Liver (tissue), 9 donors: ENCODE data around the gene CDH4. TPM values are rescaled to one million over a fixed set of nuclear protein-coding genes. Genes with fewer than 3 reads are reported as not detected.

Experiments used
- DNase-seq: peaks from one replicate; pipeline ENCODE4 v3.0.0-alpha.2; 2017; ENCODE audit warnings: low spot score
- H3K27ac ChIP-seq, 2 donors: one replicate each; pipeline ENCODE4 v1.7.0; 2013; ENCODE audit warnings: inconsistent platforms in 2 of 2, low read length in 2 of 2, control low read depth in 1 of 2, low read depth in 1 of 2, mild to moderate bottlenecking in 1 of 2
- H3K27me3 ChIP-seq, 4 donors: one replicate each; pipeline versions ENCODE4 v1.6.1 to v1.7.0; 2013; ENCODE audit warnings: low read length in 3 of 4, inconsistent platforms in 1 of 4, mild to moderate bottlenecking in 1 of 4, moderate library complexity in 1 of 4; ENCODE audit not compliant: control insufficient read depth in 4 of 4, insufficient read depth in 4 of 4
- H3K36me3 ChIP-seq, 4 donors: one replicate each; pipeline versions ENCODE4 v1.6.1 to v1.7.0; 2013; ENCODE audit warnings: low read length in 3 of 4, mild to moderate bottlenecking in 3 of 4, low read depth in 1 of 4, moderate library complexity in 1 of 4; ENCODE audit not compliant: control insufficient read depth in 4 of 4, insufficient read depth in 3 of 4
- H3K4me1 ChIP-seq, 4 donors: one replicate each; pipeline versions ENCODE4 v1.6.1 to v1.7.0; 2013; ENCODE audit warnings: low read length in 3 of 4, mild to moderate bottlenecking in 3 of 4, moderate library complexity in 1 of 4; ENCODE audit not compliant: control insufficient read depth in 4 of 4, insufficient read depth in 4 of 4
- H3K4me3 ChIP-seq, 3 donors: one replicate each; pipeline versions ENCODE4 v1.6.1 to v1.7.0; 2013; ENCODE audit warnings: low read length in 3 of 3, control low read depth in 1 of 3, low read depth in 1 of 3, mild to moderate bottlenecking in 1 of 3
- H3K9ac ChIP-seq, 2 donors: one replicate each; pipeline ENCODE4 v1.7.0; 2013; ENCODE audit warnings: low read length in 2 of 2, mild to moderate bottlenecking in 2 of 2, moderate library complexity in 2 of 2, control low read depth in 1 of 2, low read depth in 1 of 2
- H3K9me3 ChIP-seq, 4 donors: one replicate each; pipeline versions ENCODE4 v1.6.1 to v1.7.0; 2013; ENCODE audit warnings: low read length in 3 of 4; ENCODE audit not compliant: control insufficient read depth in 4 of 4
- ATF3 ChIP-seq: IDR thresholded peaks from 2 replicates; pipeline ENCODE4 v1.6.1; 2016; ENCODE audit warnings: antibody characterized with exemption
- CTCF ChIP-seq: fragments of 150-350 bp; IDR thresholded peaks from 2 replicates; pipeline ENCODE4 v1.5.1; 2017; ENCODE audit warnings: improper control_type of control experiment, low read depth, low read length; ENCODE audit not compliant: missing input control
- EGR1 ChIP-seq, 2 donors: IDR thresholded peaks; 2 replicates each; pipeline ENCODE4 v1.6.1; 2016 to 2018; ENCODE audit warnings: antibody characterized with exemption in 2 of 2, low read depth in 2 of 2
- GABPA ChIP-seq, 2 donors: IDR thresholded peaks in 1 of 2; conservative IDR thresholded peaks in 1 of 2; 2 replicates each; pipeline ENCODE4 v1.6.1; 2016; ENCODE audit warnings: antibody characterized with exemption in 2 of 2, mild to moderate bottlenecking in 1 of 2, moderate library complexity in 1 of 2
- HNF4A ChIP-seq, 2 donors: conservative IDR thresholded peaks; 2 replicates each; pipeline ENCODE4 v1.6.1; 2016; ENCODE audit warnings: antibody characterized with exemption in 2 of 2, mild to moderate bottlenecking in 2 of 2
- HNF4G ChIP-seq: IDR thresholded peaks from 2 replicates; pipeline ENCODE4 v1.6.1; 2016; ENCODE audit warnings: antibody characterized with exemption
- MAX ChIP-seq: IDR thresholded peaks from 2 replicates; pipeline ENCODE4 v1.6.1; 2016; ENCODE audit warnings: antibody characterized with exemption
- NR2F2 ChIP-seq: IDR thresholded peaks from 2 replicates; pipeline ENCODE4 v1.6.1; 2016; ENCODE audit warnings: antibody characterized with exemption
- REST ChIP-seq: IDR thresholded peaks from 2 replicates; pipeline ENCODE4 v1.6.1; 2016; ENCODE audit warnings: antibody characterized with exemption, mild to moderate bottlenecking
- RXRA ChIP-seq, 2 donors: IDR thresholded peaks; 2 replicates each; pipeline ENCODE4 v1.6.1; 2017 to 2018; ENCODE audit warnings: antibody characterized with exemption in 2 of 2, mild to moderate bottlenecking in 1 of 2
- TAF1 ChIP-seq: conservative IDR thresholded peaks from 2 replicates; pipeline ENCODE4 v1.6.1; 2016; ENCODE audit warnings: antibody characterized with exemption, mild to moderate bottlenecking
- YY1 ChIP-seq: IDR thresholded peaks from 2 replicates; pipeline ENCODE4 v1.6.1; 2016; ENCODE audit warnings: antibody characterized with exemption, mild to moderate bottlenecking
- ZBTB33 ChIP-seq: IDR thresholded peaks from 2 replicates; pipeline ENCODE4 v1.6.1; 2016; ENCODE audit warnings: antibody characterized with exemption
- WGBS: extraction: QIAGEN DNeasy Blood & Tissue Kit; methylation state at CpG from one replicate; pipeline ENCODE4 v1.1.7; 2013; 5-methylcytosine and 5-hydroxymethylcytosine counted together
- polyA plus RNA-seq, 2 donors: library from polyadenylated mRNA; stranded (reverse) in 1 of 2; unstranded in 1 of 2; fragments of 200-250 nt in 1 of 2; fragments of >200 nt in 1 of 2; fragmentation: Nextera tagmentation in 1 of 2; extraction: Ambion mirVana in 1 of 2; gene quantifications; one replicate each; pipeline versions ENCODE4 v1.2.1 to v1.2.3, GENCODE V29; 2013 to 2015
- total RNA-seq, 2 donors: library from RNA; depleted of rRNA; stranded (reverse); fragments of >200 nt; gene quantifications; one replicate each; pipeline ENCODE4 v1.2.3, GENCODE V29; 2014
- donor health status: healthy.
- donor health status: healthy.
- donor health status: healthy.
- donor health status: healthy.
- donor health status: healthy.

The CDH4 gene
- total and polyA plus RNA-seq, 4 donors, result 0.03 to 0.25 (median 0.19) TPM; not detected in 1

GRCh38 chr20:61433176-61433575 is 181.1 kb downstream of the CDH4 start:
- Histone ChIP-seq H3K9me3 (no peaks in the 10 kb centered on the region), H3K36me3 (peaks cover 0 to 2% (median 0%) of the 10 kb centered on the region in 4 donors), H3K9ac (no peak overlapping the region), H3K27ac (no peak overlapping the region), H3K27me3 (peaks cover 0 to 11% (median 2%) of the 10 kb centered on the region in 4 donors), H3K4me1 (no peaks in the 10 kb centered on the region), H3K4me3 (no peak overlapping the region)
- no peak for DNase-seq
- TF ChIP-seq TAF1, result no peak
- WGBS, result 45% methylated on average over 10 of the region's 10 CpGs

GRCh38 chr20:61433816-61434215 is 181.8 kb downstream of the CDH4 start:
- no peak for TF ChIP-seq REST
- TF ChIP-seq MAX, result no peak
- no peak for TF ChIP-seq ATF3
- TF ChIP-seq EGR1 (IDR thresholded peaks at IDR 0.05; ENCODE audit: low read depth in 2 of 2), result no peak
- TF ChIP-seq YY1, result no peak
- TF ChIP-seq HNF4G, result no peak
- TF ChIP-seq GABPA (IDR thresholded peaks at IDR 0.05 in 1 of 2, conservative IDR thresholded peaks at IDR 0.05 in 1 of 2), result no peak
- TF ChIP-seq ZBTB33, result no peak
- no peak for TF ChIP-seq TAF1
- DNase-seq, result no peak
- no peak overlapping the region for H3K27ac ChIP-seq
- H3K36me3 ChIP-seq, result peaks cover 0 to 2% (median 0%) of the 10 kb centered on the region in 4 donors
- no peaks in the 10 kb centered on the region for H3K4me1 ChIP-seq
- 66% methylated on average over 9 of the region's 9 CpGs for WGBS
- H3K9ac ChIP-seq, result no peak overlapping the region
- no peak overlapping the region for H3K4me3 ChIP-seq
- peaks cover 0 to 11% (median 0%) of the 10 kb centered on the region in 4 donors for H3K27me3 ChIP-seq
- no peaks in the 10 kb centered on the region for H3K9me3 ChIP-seq

- H3K9me3 ChIP-seq, result no peaks in the 10 kb centered on the region
- peaks cover 0 to 11% (median 0%) of the 10 kb centered on the region in 4 donors for H3K27me3 ChIP-seq
- no peak for TF ChIP-seq CTCF
- no peak for TF ChIP-seq RXRA (IDR thresholded peaks at IDR 0.05)
- no peak for TF ChIP-seq NR2F2
- TF ChIP-seq HNF4A (conservative IDR thresholded peaks at IDR 0.05), result no peak
- no peaks in the 10 kb centered on the region for H3K4me1 ChIP-seq
- no peak for DNase-seq
- H3K4me3 ChIP-seq, result no peak overlapping the region
- H3K9ac ChIP-seq, result no peak overlapping the region
- WGBS, result 45% methylated on average over 18 of the region's 18 CpGs
- no peak overlapping the region for H3K27ac ChIP-seq
- peaks cover 0 to 2% (median 0%) of the 10 kb centered on the region in 4 donors for H3K36me3 ChIP-seq
Observed at GRCh38 chr20:61434341-61434781, 182.3 kb downstream of the CDH4 start.
